GM19035 (cell line): ENCODE data around the gene HNF1B.

ENCODE experiments used
- ATAC-seq: cut with Tn5 transposase; IDR thresholded peaks from one replicate; pipeline ENCODE4 v1.9.1; 2021; ENCODE audit not compliant: unreplicated experiment

HNF1B gene

DNA sequence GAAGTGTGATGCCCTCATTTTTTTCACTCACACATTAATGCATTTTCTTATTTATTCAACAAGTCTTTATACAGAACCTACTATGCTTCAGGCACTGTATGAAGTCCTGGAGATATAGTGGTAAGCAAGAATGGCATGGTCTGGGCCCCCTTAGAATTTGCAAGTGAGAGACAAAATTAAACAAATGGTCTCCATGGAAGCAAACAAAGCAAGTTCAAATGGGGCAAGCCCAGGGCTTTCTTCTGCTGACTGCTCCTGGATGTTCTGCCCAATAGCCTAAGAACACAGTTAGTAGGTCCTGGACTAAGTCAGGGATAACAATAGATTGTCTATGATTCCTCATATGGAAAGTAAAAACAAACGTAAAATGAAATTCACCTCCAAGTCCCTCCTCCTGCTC is 70.3 kb downstream of the HNF1B start:
- no peak for ATAC-seq

DNA sequence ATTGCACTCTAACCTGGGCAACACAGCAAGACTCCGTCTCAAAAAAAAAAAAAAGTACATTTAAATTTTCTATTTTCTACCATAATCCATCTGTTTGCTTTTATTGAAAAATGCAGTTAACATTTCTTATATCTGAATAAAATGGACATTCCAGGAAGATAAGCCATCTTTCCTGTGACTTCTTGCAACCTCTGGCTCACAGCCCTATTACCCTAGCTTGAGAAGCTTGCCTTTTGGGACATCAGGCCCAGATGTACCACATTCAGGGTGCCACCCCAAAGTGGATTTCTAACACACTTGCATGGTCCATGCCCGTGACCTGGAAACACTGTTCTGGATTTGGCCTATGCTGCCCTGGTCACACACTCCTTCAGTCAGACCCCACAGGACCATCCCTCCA is 71.5 kb downstream of the HNF1B start:
- no peak for ATAC-seq

DNA sequence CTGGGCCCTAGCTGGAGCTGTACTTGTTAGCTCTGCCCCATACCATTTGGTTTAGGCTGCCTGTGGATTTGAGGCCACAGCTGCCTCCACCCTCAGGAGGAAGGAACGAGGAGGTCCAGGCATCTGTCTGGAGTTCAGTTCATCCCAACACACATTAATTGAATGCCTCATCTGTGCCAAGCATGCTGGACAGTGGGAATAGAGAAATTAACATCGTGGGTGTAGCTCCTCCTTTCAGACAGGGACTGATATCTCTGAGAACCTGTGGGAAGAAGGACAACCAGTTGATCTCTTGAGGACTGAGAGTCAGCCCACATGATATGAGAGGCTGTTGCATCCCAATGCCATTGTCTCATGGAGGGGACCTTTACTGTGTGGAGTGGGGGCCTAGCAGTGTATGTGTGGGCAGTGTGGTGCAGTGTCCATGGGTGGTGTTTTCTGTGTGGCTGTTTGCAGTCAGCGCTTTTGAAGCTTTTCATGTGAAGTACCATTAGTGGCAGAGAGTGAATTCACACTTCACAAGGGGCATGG is 72.2 kb downstream of the HNF1B start:
- no peak for ATAC-seq

DNA sequence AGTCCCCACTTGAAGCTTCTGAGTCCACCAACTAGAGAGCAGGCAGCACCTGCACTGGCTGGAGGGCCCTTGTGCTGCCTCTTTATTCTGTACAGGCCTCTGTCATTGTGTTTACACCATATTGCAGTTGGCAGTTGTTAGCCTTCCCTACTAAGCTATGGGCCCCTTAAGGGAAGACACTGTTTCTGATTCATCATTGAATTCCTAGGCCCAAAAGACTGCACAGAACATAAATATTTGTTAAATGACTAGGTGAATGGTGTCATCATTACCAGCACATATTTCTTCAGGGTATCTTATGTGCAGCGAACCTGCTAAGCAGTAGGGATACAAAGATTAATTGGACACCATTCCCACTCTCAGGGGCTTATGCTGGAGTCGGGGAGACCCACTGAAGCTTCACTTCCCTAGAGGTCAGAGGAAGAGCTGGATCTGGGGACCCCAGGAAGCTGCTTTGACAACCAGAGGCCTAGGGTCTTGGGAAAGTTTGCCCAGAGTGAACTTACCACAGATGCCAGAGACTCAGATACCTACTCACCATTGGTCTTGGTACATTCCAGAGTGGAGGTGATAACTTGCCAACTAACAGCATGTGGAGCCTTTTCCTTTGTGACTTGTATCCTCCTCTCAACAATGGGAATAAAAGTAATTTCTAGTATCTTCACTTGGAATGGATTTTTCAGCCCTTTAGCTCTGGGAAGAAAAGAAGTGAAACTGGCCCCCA is 72.9 kb downstream of the HNF1B start:
- ATAC-seq: no peak

DNA sequence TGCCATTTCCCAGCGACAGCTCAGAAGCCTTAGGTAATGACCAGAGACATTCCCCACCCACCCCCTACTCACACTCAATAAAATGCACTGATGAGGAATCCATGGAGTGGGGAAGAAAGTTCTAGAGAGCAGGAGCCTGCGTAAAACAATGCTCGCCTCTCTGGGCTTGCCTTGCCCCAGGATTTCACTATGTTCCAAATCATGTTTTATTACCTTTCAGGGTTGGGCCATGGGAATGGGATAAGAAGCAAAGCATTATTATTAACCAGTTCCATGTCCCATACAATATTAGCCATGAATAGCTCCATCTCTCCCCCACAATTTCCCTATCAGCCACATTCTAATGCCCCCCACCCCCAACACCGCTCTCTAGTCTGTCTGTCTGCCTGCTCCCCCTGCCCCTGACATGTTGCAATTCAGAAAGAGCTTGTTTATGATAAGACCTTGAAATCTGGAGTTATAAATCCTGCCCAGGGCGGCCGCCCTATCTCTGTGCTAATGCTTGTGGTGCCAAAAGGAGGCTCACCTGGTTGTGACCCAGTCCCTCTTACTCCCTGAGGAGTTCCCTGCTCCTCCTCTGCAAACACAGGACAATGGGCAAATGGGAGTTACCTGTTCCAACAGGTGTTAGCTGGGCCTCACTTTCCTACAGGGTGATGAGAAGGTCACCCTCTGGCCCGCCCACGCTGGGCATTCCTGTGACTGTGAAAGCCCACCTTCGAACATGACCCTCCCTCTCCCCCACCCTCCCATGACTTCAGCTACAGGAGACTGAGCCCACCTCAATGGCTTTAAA is 73.6 kb downstream of the HNF1B start:
- ATAC-seq: no peak

DNA sequence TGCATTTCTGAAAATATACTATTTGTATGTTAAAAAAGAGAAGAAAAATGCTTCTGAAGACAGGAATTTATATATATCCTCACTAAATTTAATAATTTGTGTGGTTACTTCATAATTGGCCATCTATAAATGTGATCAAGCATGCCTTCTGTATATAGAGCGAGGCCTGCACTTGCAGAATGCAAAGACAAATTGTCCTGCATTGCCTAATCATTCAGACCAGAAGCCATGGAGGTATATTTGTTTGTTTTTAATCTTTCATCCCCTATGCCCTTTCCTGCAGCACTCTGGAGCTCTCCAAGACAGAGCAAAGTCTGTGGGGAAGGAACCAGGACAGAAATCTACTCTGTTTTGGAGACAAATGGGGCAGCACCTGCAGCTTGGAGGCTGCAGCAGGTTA is 77.8 kb downstream of the HNF1B start:
- ATAC-seq: no peak

DNA sequence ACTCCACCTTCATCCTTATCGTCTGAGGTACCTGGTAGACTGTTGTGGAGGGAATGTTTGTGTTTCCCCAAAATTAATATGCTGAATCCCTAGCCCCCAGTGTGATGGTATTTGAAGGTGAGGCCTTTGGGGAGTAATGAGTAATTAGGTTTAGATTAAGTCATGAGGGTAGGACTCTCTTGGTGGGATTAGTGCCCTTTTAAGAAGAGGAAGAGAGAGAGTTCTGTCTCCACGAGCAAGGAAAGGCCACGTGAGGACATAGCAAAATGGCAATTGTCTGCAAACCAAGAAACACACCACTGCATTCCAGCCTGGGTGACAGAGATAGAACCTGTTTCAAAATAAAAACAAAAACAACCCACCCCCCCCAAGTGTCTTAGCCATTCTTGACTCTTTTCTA is 80.6 kb downstream of the HNF1B start:
- ATAC-seq: no peak

DNA sequence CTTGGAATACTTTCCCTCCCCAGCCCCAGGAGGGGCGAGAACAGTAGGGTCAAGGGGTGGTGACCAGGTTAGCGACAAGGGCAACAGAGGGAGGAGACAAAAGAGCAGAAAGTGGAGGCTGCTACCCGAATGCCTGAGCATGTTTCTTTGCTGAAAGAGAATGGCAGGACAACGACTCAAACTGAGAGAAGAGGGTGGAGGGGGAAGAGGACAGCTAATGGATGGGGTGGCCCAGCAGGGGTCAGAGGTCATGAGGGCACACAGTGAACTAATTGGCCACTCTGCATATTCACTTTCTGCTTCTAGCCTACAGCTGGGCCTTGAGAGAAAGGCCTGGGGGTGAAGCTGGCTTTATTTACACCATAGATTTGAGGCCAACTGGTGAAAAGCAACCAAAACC is 82.5 kb downstream of the HNF1B start:
- ATAC-seq: no peak

DNA sequence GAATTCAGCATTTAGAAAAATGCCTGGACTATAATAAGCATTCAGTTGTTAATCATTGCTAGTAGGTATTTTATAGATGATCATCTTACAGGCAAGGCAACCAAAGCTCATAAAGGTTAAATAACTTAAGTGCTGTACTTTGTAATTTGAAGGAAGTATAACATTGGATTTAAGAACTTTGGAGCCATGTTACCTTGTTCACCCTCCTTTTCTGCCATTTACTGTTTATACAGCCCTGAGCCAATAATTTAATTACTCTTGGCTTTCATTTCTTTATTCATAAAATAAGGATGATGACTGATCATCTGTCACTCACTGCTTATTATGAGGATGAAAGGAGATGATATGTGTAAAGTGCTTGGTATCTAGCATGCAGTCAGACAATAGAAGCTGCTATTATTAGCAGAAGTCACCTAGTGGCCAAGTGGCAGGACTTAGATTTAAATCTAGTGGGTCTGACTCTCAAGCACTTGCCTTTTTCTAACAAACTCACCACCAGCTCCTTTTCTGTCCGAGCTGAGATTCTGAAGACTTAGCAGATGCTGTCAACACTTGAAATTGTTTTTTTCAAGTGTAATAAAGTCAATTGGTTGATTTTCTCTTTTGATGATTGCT is 83.4 kb downstream of the HNF1B start:
- no peak for ATAC-seq

DNA sequence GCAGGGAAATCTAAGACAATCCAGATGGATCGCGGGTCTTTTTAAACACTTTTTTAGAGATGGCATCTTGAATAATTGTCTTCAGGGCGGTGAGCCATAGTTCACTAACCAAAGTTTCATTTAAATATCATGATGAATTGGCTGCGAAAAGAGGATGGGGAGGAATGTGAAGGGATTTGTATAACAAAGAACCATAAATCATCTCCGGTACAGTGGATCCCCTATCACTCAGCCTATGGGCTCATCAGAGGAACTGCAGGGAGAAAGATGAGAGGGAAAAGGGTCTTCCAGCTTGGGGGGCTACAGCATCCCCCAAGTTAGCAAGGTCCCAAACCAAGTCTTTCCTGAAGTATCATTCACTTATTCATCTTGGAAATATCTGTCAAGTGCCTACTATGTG is 84.9 kb downstream of the HNF1B start:
- no peak for ATAC-seq

DNA sequence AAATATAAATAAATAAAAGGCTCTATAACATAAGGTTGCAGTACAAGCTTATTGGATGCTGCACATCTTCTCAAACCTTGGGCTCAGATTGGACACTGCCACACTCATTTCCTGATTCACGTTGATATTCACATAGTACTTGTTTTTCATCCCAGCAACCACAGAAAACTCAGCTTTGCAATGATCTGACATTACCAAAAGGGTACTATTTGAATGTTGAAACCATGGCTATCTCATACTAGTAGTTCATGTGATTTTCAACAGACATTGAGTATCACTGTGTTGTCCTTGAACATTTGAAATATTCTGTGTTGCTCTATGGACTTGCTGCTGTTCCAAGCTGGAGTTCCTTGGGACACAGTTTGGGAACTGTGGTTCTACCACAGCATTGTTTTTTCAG is 87.7 kb downstream of the HNF1B start:
- no peak for ATAC-seq

DNA sequence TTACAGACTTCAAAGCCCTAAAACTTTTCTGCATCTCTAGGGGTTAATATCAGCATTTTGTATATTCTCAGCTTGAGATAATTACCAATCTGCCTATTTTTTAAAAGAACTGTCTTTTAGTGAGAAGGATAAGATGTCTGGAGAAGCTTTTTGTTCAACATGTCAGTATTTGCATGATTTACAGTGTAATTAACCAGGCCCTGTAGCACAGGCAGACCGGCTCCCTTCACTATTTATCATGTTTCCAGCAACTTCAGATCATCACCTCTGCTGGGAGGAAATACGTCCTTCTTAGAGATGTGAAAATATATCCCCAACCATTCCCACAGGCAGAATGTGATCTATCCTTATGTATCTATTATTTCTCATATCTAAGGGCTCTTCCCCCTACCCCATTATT is 93.0 kb downstream of the HNF1B start:
- no peak for ATAC-seq

DNA sequence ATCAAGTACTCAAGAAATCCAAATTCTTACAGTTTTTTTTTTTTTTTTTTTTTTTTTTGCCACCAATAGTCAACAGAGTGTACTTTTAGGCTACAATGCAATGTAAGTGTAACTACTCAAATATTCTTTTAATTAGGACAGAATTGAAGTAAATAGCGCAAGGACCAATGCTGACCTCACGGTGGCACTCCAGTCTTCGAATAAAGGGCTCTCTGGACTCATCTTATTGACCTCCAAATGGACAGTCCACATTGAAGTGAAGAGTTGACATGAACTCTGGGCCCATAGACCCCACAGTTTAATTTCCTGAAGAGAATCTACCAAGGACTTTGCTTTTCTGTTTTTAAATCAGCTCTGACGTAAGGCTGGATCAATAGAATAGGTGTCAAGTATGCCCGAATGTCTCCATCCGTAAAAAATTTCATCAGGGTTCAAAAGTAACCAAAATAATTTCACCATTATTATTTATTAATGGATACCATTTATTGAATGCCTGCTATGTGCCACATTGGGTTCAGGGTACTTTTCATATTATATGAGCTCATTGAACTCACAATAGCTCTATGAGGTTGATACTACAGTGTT is 94.3 kb downstream of the HNF1B start:
- no peak for ATAC-seq

DNA sequence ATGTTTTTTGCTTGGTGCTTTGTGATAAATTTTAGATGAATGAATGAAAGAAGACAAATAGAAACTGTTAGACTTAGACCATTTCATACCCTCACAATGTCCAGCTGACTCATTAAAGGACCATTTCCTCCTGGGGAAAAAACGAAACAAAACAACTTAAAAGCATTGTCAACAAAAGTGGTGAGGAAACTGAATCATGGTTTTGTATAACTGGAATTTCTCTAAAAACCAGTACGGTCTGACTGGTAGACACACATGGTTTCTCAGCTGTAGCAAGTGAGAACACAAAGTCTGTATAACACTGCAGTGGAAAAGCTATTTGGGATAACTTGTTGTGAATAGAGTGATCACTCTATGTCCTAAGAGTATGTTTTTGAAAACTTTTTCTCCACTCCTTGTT is 96.3 kb downstream of the HNF1B start:
- no peak for ATAC-seq

DNA sequence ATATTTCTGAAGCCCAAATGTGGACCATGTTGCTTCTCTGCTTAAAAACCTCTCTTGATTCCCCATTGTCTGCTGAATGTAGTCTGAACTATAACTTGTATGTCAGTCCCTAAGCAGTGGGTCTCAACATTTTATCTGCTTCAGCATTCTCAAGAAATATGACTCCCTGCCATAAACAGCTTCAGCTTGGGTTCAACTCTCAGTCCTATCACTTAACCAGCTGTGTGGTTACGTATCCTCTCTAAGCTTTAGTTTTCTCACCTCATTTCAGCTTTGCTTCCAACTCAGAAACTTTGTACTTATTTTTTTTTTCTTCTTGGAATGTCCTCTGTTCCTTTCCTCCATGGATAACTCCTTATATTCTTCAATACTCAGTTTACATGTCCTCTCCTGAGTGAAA is 97.0 kb downstream of the HNF1B start:
- ATAC-seq: no peak

DNA sequence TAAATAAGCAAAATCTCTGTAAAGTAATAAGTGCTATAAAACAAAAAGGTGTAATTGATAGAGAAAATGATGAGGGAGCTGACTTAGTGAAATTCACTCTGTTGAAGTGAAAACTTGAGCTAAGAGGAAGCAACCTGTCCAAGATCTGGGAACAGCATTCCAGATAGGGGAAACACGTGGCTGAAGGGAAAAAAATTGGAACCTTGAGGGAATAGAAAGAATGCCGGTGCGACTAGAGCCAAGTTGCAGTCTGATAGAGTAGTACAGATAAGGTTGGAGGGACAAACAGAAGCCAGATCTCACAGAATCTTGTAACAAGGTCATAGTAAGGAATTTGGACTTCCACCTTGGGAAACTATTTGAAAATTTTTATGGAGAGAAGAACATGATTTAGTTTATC is 101.0 kb downstream of the HNF1B start:
- no peak for ATAC-seq

DNA sequence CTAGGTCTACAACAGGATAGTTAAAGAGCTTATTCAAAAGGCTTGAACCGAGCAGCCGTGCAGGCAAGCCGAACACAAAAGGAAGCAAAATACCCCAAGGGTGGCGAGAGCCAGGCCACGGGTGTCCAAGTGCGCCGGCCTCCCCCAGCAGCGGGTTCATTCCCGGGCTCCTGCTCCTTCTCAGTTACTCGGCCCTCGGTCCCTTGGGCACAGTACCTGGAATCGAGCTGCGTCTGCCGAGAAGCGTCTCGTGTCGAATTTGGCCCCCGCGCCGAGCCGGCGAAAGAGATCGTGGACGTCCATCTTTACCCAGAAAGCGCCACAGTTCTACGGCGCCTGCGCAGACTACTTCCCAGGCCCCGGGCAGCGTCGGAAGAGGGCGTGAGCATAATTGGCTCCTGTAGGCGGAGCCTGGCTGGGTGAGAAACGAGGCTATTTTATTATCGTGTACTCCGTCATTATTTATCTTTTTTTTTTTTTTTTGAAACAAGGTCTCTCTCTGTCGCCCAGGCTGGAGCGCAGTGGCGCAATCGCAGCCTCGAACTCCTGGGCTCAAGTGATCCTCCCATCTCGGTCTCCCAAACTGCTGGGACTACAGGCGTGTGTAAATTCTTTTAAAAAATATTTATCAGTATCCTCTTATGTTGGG is 101.6 kb downstream of the HNF1B start, which contains the start of gene DDX52:
DDX52 (minus strand) TSS at position 329 of the 649 bp plus-strand sequence; CDS start at position 303, 26 bp downstream.
- peak; percentile 93 for ATAC-seq

DNA sequence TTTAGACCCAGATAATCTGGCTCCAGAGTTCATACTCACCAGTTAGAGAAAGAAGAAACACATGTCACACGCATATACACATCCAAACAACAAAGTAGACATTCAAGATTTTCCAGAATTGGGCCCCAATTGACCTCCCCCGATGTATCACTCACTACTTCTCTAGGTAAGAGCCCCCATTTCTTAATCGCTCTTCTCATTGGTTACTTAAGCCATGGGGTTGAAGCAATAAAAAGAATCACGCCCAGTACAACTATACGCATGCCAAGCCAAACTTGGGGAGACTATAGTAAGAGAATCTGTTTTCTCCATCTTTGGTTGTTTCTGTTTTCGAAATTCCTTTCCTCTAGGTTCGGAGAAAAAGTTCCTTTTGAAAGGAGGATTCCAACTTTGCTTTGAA is 102.2 kb downstream of the HNF1B start:
- no peak for ATAC-seq

DNA sequence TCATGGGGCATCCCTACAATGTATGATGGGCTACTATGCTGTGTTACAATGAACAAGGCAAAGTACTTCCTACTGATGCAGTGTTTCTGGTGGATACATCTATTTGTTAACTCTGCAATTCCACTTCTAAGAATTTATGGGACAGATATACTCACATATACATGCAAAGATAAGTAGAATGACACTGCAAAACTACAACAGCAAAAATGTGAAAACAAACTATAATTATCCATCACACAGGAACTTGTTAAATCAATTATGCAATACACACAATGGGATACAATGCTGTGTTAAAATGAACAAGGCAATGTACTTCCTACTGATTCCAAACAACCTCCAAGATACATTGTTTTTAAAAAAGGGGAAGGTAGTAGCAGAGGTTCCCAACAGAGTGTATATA is 104.8 kb downstream of the HNF1B start:
- ATAC-seq: no peak

DNA sequence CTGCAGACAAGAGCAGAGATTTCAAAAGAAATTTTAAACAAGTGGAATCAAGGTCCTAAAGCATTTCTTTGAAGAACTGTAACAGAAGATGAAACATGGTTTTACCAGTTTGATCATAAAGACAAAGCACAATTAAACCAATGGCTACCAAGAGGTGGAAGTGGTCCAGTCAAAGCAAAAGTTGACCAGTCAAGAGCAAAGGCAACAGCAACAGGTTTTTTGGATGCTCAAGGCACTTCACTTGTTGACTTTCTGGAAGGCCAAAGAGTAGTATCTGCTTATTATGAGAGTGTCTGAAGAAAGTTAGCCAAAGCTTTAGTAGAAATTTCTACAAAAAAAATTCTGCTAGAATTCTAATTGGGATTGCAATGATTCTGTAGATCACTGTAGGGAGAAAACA is 106.9 kb downstream of the HNF1B start:
- no peak for ATAC-seq
